ENCODE measurements around the gene KAZALD1. TPM values are rescaled to one million over a fixed set of nuclear protein-coding genes. Genes with fewer than 3 reads are reported as not detected.

The KAZALD1 gene
- 15.9 to 17.5 TPM (median 16.8 TPM) in 3 replicates for total RNA-seq

GRCh38 chr10:101061624-101062231 is at the start of gene KAZALD1:
Gene KAZALD1 (plus strand): TSS chr10:101061989. CDS start chr10:101062593, 604 bp downstream.
- H3K27me3 Mint-ChIP-seq (ENCODE audit: low read depth) = peaks cover 38% of the 10 kb centered on the region
- H3K4me1 Mint-ChIP-seq = peaks cover 42% of the 10 kb centered on the region
- no peak for TF ChIP-seq CTCF (IDR thresholded peaks at IDR 0.05; ENCODE audit: unreplicated experiment)
- H3K4me3 Mint-ChIP-seq = peak within 1 kb of the TSS; percentile 91
- H3K36me3 Mint-ChIP-seq = no peaks in the 10 kb centered on the region
- peak; percentile 52 to 72 for DNase-seq (ENCODE audit: low spot score in 2 of 2, unreplicated experiment in 2 of 2)
- no peaks in the 10 kb centered on the region for H3K9me3 Mint-ChIP-seq
- H3K27ac Mint-ChIP-seq = peak within 1 kb of the TSS; percentile 97

GRCh38 chr10:101012525-101013364 is 49.0 kb upstream of the KAZALD1 start:
- no peak overlapping the region for H3K4me3 Mint-ChIP-seq

GRCh38 chr10:101013365-101013825 is 48.4 kb upstream of the KAZALD1 start:
- Mint-ChIP-seq H3K4me3 (no peak overlapping the region), H3K36me3 (no peaks in the 10 kb centered on the region), H3K9me3 (no peaks in the 10 kb centered on the region), H3K27me3 (ENCODE audit: low read depth) (peaks cover 29% of the 10 kb centered on the region), H3K27ac (peak overlapping the region; percentile 28), H3K4me1 (peaks cover 23% of the 10 kb centered on the region)
- TF ChIP-seq CTCF (IDR thresholded peaks at IDR 0.05; ENCODE audit: unreplicated experiment) = no peak
- DNase-seq (ENCODE audit: low spot score in 2 of 2, unreplicated experiment in 2 of 2) = no peak

More at GRCh38 chr10:101012525-101013364, 49.0 kb upstream of the KAZALD1 start:
- no peaks in the 10 kb centered on the region for H3K36me3 Mint-ChIP-seq
- TF ChIP-seq CTCF (IDR thresholded peaks at IDR 0.05; ENCODE audit: unreplicated experiment) = peak; percentile 84
- H3K4me1 Mint-ChIP-seq = peaks cover 24% of the 10 kb centered on the region
- peaks cover 23% of the 10 kb centered on the region for H3K27me3 Mint-ChIP-seq (ENCODE audit: low read depth)
- peak; percentile 65 to 88 for DNase-seq (ENCODE audit: low spot score in 2 of 2, unreplicated experiment in 2 of 2)
- H3K27ac Mint-ChIP-seq = peak overlapping the region; percentile 30
- H3K9me3 Mint-ChIP-seq = no peaks in the 10 kb centered on the region

- peak in 1 of 2 experiments; percentile 91 for DNase-seq (ENCODE audit: low spot score in 2 of 2, unreplicated experiment in 2 of 2)
- Mint-ChIP-seq H3K4me3 (no peak overlapping the region), H3K4me1 (peaks cover 22% of the 10 kb centered on the region), H3K36me3 (no peaks in the 10 kb centered on the region), H3K27me3 (ENCODE audit: low read depth) (peaks cover 36% of the 10 kb centered on the region), H3K9me3 (no peaks in the 10 kb centered on the region), H3K27ac (no peak overlapping the region)
- peak; percentile 70 for TF ChIP-seq CTCF (IDR thresholded peaks at IDR 0.05; ENCODE audit: unreplicated experiment)
Measured at GRCh38 chr10:101014230-101014884, 47.4 kb upstream of the KAZALD1 start.

GRCh38 chr10:101014966-101015581 is 46.7 kb upstream of the KAZALD1 start:
- DNase-seq (ENCODE audit: low spot score in 2 of 2, unreplicated experiment in 2 of 2) = no peak
- Mint-ChIP-seq H3K27ac (no peak overlapping the region), H3K36me3 (no peaks in the 10 kb centered on the region), H3K4me3 (no peak overlapping the region), H3K4me1 (peaks cover 22% of the 10 kb centered on the region), H3K9me3 (no peaks in the 10 kb centered on the region), H3K27me3 (ENCODE audit: low read depth) (peaks cover 39% of the 10 kb centered on the region)
- no peak for TF ChIP-seq CTCF (IDR thresholded peaks at IDR 0.05; ENCODE audit: unreplicated experiment)
